HCT116 (cell line): ENCODE data around the gene NASP. TPM values are rescaled to one million over a fixed set of nuclear protein-coding genes. Genes with fewer than 3 reads are reported as not detected.

Experiments used
- ATAC-seq: fragments of 200-7000 bp; cut with Tn5 transposase; 2 replicates; pipeline ENCODE4 v1.9.1; 2020; ENCODE audit warnings: mild to moderate bottlenecking, moderate library complexity
- BruUV-seq: library from RNA; stranded (reverse); fragments of 400-500 nt; replicated peaks from 2 replicates; lab custom pipeline; 2021; lab: Mats Ljungman, UMichigan
- CTCF ChIA-PET: fragments of 300-600 bp; sonication (Branson Sonifier 250); formaldehyde crosslinking; loops from one replicate; lab custom pipeline; 2021; ENCODE audit warnings: antibody characterized with exemption; lab: Charles Lee
- POLR2A ChIA-PET: fragments of 300-600, 350-600 bp; sonication (Branson Sonifier 250); formaldehyde crosslinking; loops from one replicate; lab custom pipeline; 2021; ENCODE audit warnings: antibody characterized with exemption; lab: Charles Lee
- RAD21 ChIA-PET, 2 experiments: fragments of 300-600 bp; sonication (Branson Sonifier 250); formaldehyde crosslinking; loops; one replicate each; lab custom pipeline; 2023; ENCODE audit warnings: low total read pairs in 2 of 2; ENCODE audit not compliant: uncharacterized antibody in 2 of 2, unreplicated experiment in 2 of 2, low non-redundant PET in 1 of 2; lab: Charles Lee
- DNase-seq: peaks from one replicate; pipeline ENCODE4 v3.0.0-alpha.2; 2010; ENCODE audit warnings: low read depth, low spot score
- H2AFZ ChIP-seq: fragments of 200-600 bp; shearing (Covaris generic), sonication (generic); 2 replicates; pipeline ENCODE4 v1.6.1; 2017; ENCODE audit warnings: low read depth, mixed run types, mixed read lengths, antibody characterized with exemption, low read length; ENCODE audit not compliant: poor library complexity, severe bottlenecking
- H3K27ac ChIP-seq: 2 replicates; pipeline ENCODE4 v1.5.1; 2012; ENCODE audit warnings: low read depth, low read length
- H3K27me3 ChIP-seq: fragments of 200-600 bp; sonication (generic); 2 replicates; pipeline ENCODE4 v1.6.1; 2016; ENCODE audit warnings: mixed run types, low read length, mixed read lengths; ENCODE audit not compliant: insufficient read depth
- H3K36me3 ChIP-seq, 2 experiments: fragments of 200-500 bp in 1 of 2; fragments of 200-600 bp in 1 of 2; sonication (Bioruptor generic) in 1 of 2; sonication (generic) in 1 of 2; 2 replicates each; pipeline versions ENCODE4 v1.5.1 to v1.6.1; 2014 to 2016; ENCODE audit warnings: low read length in 2 of 2, inconsistent platforms in 1 of 2, mixed read lengths in 1 of 2, mixed run types in 1 of 2; ENCODE audit not compliant: insufficient read depth in 2 of 2, control insufficient read depth in 1 of 2
- H3K4me1 ChIP-seq, 2 experiments: fragments of 200-600 bp in 1 of 2; sonication (generic) in 1 of 2; 2 replicates each; pipeline versions ENCODE4 v1.5.1 to v1.6.1; 2012 to 2017; ENCODE audit warnings: low read length in 2 of 2, inconsistent platforms in 1 of 2, mild to moderate bottlenecking in 1 of 2, mixed read lengths in 1 of 2, mixed run types in 1 of 2, moderate library complexity in 1 of 2; ENCODE audit not compliant: insufficient read depth in 2 of 2, control insufficient read depth in 1 of 2
- H3K4me2 ChIP-seq: fragments of 200-600 bp; sonication (generic); 2 replicates; pipeline ENCODE4 v1.6.1; 2017; ENCODE audit warnings: mixed run types, low read length, mixed read lengths
- H3K4me3 ChIP-seq, 2 experiments: fragments of 200-600 bp in 1 of 2; sonication (generic) in 1 of 2; replicated peaks in 1 of 2; 2 replicates each; pipeline ENCODE4 v1.5.1; 2011 to 2016; ENCODE audit warnings: low read length in 2 of 2, control low read depth in 1 of 2, low read depth in 1 of 2, mild to moderate bottlenecking in 1 of 2, mixed read lengths in 1 of 2, mixed run types in 1 of 2
- H3K79me2 ChIP-seq: fragments of 200-600 bp; sonication (generic); 2 replicates; pipeline ENCODE4 v1.6.1; 2017; ENCODE audit warnings: mild to moderate bottlenecking, mixed run types, low read length, moderate library complexity, mixed read lengths; ENCODE audit not compliant: insufficient read depth
- H3K9ac ChIP-seq: fragments of 200-600 bp; sonication (generic); 2 replicates; pipeline ENCODE4 v1.6.1; 2016; ENCODE audit warnings: low read length, mixed read lengths
- H3K9me2 ChIP-seq: fragments of 200-600 bp; sonication (generic), shearing (Covaris generic); 2 replicates; pipeline ENCODE4 v1.6.1; 2017; ENCODE audit warnings: mixed run types, mild to moderate bottlenecking, moderate library complexity; ENCODE audit not compliant: insufficient read depth
- H3K9me3 ChIP-seq, 2 experiments: fragments of 200-500 bp in 1 of 2; fragments of 200-600 bp in 1 of 2; sonication (Bioruptor generic) in 1 of 2; sonication (generic) in 1 of 2; 2 replicates each; pipeline ENCODE4 v1.6.1; 2014 to 2017; ENCODE audit warnings: low read length in 2 of 2, mixed read lengths in 2 of 2, inconsistent platforms in 1 of 2, low read depth in 1 of 2, mild to moderate bottlenecking in 1 of 2, mixed run types in 1 of 2, moderate library complexity in 1 of 2; ENCODE audit not compliant: control insufficient read depth in 1 of 2, insufficient read depth in 1 of 2
- H4K20me1 ChIP-seq: fragments of 200-600 bp; sonication (generic), shearing (Covaris generic); 2 replicates; pipeline ENCODE4 v1.6.1; 2017; ENCODE audit warnings: mixed run types, mild to moderate bottlenecking, moderate library complexity; ENCODE audit not compliant: insufficient read depth
- ATF3 ChIP-seq: IDR thresholded peaks from 2 replicates; pipeline ENCODE4 v1.6.1; 2012
- CEBPB ChIP-seq: IDR thresholded peaks from 2 replicates; pipeline ENCODE4 v1.6.1; 2012; ENCODE audit warnings: low read depth
- EGR1 ChIP-seq: IDR thresholded peaks from 2 replicates; pipeline ENCODE4 v1.6.1; 2012; ENCODE audit warnings: low read depth
- POLR2A ChIP-seq: IDR thresholded peaks from 2 replicates; pipeline ENCODE4 v1.7.0; 2011; ENCODE audit warnings: borderline replicate concordance; ENCODE audit not compliant: insufficient read depth, insufficient read length; ENCODE audit errors: extremely low read depth
- SP1 ChIP-seq: IDR thresholded peaks from 2 replicates; pipeline ENCODE4 v1.6.1; 2012; ENCODE audit warnings: low read depth
- SRF ChIP-seq: IDR thresholded peaks from 2 replicates; pipeline ENCODE4 v1.6.1; 2012; ENCODE audit warnings: low read depth
- TCF7L2 ChIP-seq: IDR thresholded peaks from 2 replicates; pipeline ENCODE4 v1.7.0; 2011; ENCODE audit warnings: borderline replicate concordance, inconsistent platforms; ENCODE audit not compliant: insufficient read depth, insufficient read length; ENCODE audit errors: extremely low read depth
- ZFX ChIP-seq: fragments of 450-650 bp; IDR thresholded peaks from 2 replicates; pipeline ENCODE4 v1.6.1; 2017
- intact Hi-C: fragments of 100-400 bp; cut with micrococcal nuclease; formaldehyde crosslinking; loops from 2 replicates; pipeline ENCODE4 v1.10.0; 2022
- total RNA-seq: library from RNA; stranded (reverse); gene quantifications from one replicate; pipeline ENCODE4 v1.2.1, GENCODE V29; 2021; ENCODE audit not compliant: unreplicated experiment

Gene NASP
- total RNA-seq, 1 experiment from 2014 or later = 185 TPM

GRCh38 chr1:45667321-45668111 lies 83.7 kb downstream of the NASP start:
- H3K79me2 ChIP-seq = peaks cover 99% of the 10 kb centered on the region
- CTCF ChIA-PET = no interaction called here
- no peak overlapping the region for H3K27ac ChIP-seq
- ATAC-seq (no peak), DNase-seq (no peak)
- no peak overlapping the region for H3K4me3 ChIP-seq
- POLR2A ChIA-PET = no interaction called here
- no peak overlapping the region for H2AFZ ChIP-seq
- no peaks in the 10 kb centered on the region for H3K27me3 ChIP-seq
- RAD21 ChIA-PET = no interaction called here
- BruUV-seq = no TSS peak
- peaks cover 17% of the 10 kb centered on the region for H4K20me1 ChIP-seq
- H3K9me2 ChIP-seq = no peaks in the 10 kb centered on the region
- H3K36me3 ChIP-seq = no peaks in the 10 kb centered on the region
- no peaks in the 10 kb centered on the region for H3K9me3 ChIP-seq
- no peak overlapping the region for H3K9ac ChIP-seq
- H3K4me1 ChIP-seq = no peaks in the 10 kb centered on the region
- no peak for TF ChIP-seq TCF7L2
- TF ChIP-seq CEBPB = no peak
- TF ChIP-seq POLR2A = no peak
- no peak for TF ChIP-seq ZFX
- TF ChIP-seq EGR1 = no peak
- TF ChIP-seq SP1 = no peak
- TF ChIP-seq SRF = no peak
- no peak for TF ChIP-seq ATF3
- H3K4me2 ChIP-seq = no peak overlapping the region
- intact Hi-C loops = no loop called here

Other genes with a start within 250 kb of the NASP start
- gene TOE1, start 243.9 kb upstream of the NASP start, total RNA-seq = 11.5 TPM
- gene MUTYH, start 243.6 kb upstream of the NASP start, total RNA-seq = 44.8 TPM
- 5.0 TPM for gene TESK2, start 92.9 kb upstream of the NASP start, total RNA-seq
- gene CCDC163, start 84.0 kb upstream of the NASP start, total RNA-seq = 3.1 TPM
- 16.2 TPM for gene MMACHC, start 83.7 kb upstream of the NASP start, total RNA-seq
- gene PRDX1, start 62.2 kb upstream of the NASP start, total RNA-seq = 1,171 TPM
- 199 TPM for gene AKR1A1, start 33.2 kb upstream of the NASP start, total RNA-seq
- 2.4 TPM for gene CCDC17, start 40.0 kb downstream of the NASP start, total RNA-seq
- gene GPBP1L1, start 102.5 kb downstream of the NASP start, total RNA-seq = 110 TPM
- 39.3 TPM for gene TMEM69, start 104.1 kb downstream of the NASP start, total RNA-seq
- gene IPP, start 166.6 kb downstream of the NASP start, total RNA-seq = 13.8 TPM
- 41.9 TPM for gene MAST2, start 219.6 kb downstream of the NASP start, total RNA-seq